Stimulated activated CD4-positive, alpha-beta T cell treated with anti-CD3 and anti-CD28 coated beads, Interleukin-15, amount 100 ng/mL, for 24 hours (primary cell): Measurements from ENCODE around the gene MED6.

Source experiments
- DNase-seq: peaks from one replicate; pipeline ENCODE4 v3.0.0-alpha.2; 2020

The MED6 gene

GRCh38 chr14:70595443-70596185 is 4.8 kb downstream of the MED6 start:
- no peak for DNase-seq

- no peak for DNase-seq
Measured at GRCh38 chr14:70594461-70594860, 6.0 kb downstream of the MED6 start.

- peak; percentile 19 for DNase-seq
Measured at GRCh38 chr14:70585231-70585630, 15.2 kb downstream of the MED6 start.

GRCh38 chr14:70576891-70577290 is 23.6 kb downstream of the MED6 start:
- DNase-seq, result no peak

- no peak for DNase-seq
Measured at GRCh38 chr14:70573050-70573449, 27.4 kb downstream of the MED6 start.

GRCh38 chr14:70571139-70571538 is 29.3 kb downstream of the MED6 start:
- no peak for DNase-seq

GRCh38 chr14:70567791-70568190 is 32.7 kb downstream of the MED6 start:
- peak; percentile 18 for DNase-seq

GRCh38 chr14:70563869-70564268 is 36.6 kb downstream of the MED6 start:
- no peak for DNase-seq

GRCh38 chr14:70563417-70563816 is 37.0 kb downstream of the MED6 start:
- DNase-seq, result no peak

GRCh38 chr14:70558356-70558755 is 42.1 kb downstream of the MED6 start:
- DNase-seq, result no peak

- DNase-seq, result no peak
Measured at GRCh38 chr14:70555890-70556289, 44.6 kb downstream of the MED6 start.

- DNase-seq, result no peak
Measured at GRCh38 chr14:70538087-70538486, 62.4 kb downstream of the MED6 start.

GRCh38 chr14:70536830-70537229 is 63.6 kb downstream of the MED6 start:
- no peak for DNase-seq

GRCh38 chr14:70534904-70535303 is 65.6 kb downstream of the MED6 start, which contains the start of gene ADAM20:
Gene ADAM20, minus strand, starts transcription at chr14:70535004. Its CDS starts 10,247 bp downstream, at chr14:70524757.
- DNase-seq, result no peak
